Body of pancreas (tissue), 4 donors: ENCODE measurements around the gene VGLL4.

Experiments
- POLR2A ChIP-seq, 3 donors: fragments of 450-650 bp; IDR thresholded peaks; one replicate each; pipeline ENCODE4 v1.6.1; 2016; ENCODE audit warnings: antibody characterized with exemption in 3 of 3, mild to moderate bottlenecking in 2 of 3
- TF ChIP-seq, protein P1 (sequence below), 7 experiments: fragments of 450-650 bp in 4 of 7; fragments of 200-600 bp in 3 of 7; sonication (generic) in 3 of 7; IDR thresholded peaks; one replicate each; pipeline ENCODE4 v1.5.1; 2016 to 2019; ENCODE audit warnings: antibody characterized with exemption in 7 of 7

DNA sequence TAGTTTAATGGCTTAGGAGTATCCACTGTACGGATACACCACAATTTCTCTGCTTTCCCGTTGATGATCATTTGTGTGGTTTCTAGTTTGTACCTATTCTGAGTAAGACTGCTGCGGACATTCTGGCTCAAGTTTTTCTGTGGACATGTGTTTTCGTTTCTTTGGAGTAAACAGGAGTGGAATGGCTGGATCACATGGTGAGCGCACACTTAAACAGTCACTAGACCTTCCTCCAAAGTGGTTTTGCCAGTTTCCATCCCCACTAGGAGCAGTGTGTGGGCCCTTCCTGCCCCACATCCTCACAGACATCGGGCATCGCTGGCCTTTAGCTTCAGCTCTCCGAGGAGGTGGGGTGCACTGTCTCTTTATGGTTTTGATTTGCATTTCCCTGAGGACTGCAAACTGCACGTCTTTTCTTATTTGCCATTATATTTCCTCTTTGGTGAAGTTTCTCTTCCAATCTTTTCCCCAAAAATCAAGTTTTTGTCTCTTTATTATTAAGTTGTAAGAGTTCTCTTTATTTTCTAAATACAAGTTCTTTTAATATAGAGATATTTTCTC lies 94.1 kb downstream of the VGLL4 start:
- TF ChIP-seq, protein P1, sequence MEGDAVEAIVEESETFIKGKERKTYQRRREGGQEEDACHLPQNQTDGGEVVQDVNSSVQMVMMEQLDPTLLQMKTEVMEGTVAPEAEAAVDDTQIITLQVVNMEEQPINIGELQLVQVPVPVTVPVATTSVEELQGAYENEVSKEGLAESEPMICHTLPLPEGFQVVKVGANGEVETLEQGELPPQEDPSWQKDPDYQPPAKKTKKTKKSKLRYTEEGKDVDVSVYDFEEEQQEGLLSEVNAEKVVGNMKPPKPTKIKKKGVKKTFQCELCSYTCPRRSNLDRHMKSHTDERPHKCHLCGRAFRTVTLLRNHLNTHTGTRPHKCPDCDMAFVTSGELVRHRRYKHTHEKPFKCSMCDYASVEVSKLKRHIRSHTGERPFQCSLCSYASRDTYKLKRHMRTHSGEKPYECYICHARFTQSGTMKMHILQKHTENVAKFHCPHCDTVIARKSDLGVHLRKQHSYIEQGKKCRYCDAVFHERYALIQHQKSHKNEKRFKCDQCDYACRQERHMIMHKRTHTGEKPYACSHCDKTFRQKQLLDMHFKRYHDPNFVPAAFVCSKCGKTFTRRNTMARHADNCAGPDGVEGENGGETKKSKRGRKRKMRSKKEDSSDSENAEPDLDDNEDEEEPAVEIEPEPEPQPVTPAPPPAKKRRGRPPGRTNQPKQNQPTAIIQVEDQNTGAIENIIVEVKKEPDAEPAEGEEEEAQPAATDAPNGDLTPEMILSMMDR (IDR thresholded peaks at IDR 0.05) = no peak
- TF ChIP-seq POLR2A (IDR thresholded peaks at IDR 0.05) = no peak
